Caco-2 (cell line): ENCODE results near the gene CST5. TPM values are rescaled to one million over a fixed set of nuclear protein-coding genes. Genes with fewer than 3 reads are reported as not detected.
A peak's percentile ranks its signal among the peaks of the same experiment; 100 is the strongest.

Experiments used
- BruUV-seq: library from RNA; stranded (reverse); fragments of 400-500 nt; replicated peaks from 2 replicates; lab custom pipeline; 2021; lab: Mats Ljungman, UMichigan
- CTCF ChIA-PET: fragments of 300-600 bp; sonication (Branson Sonifier 250); formaldehyde crosslinking; loops from one replicate; lab custom pipeline; 2022; ENCODE audit warnings: antibody characterized with exemption; lab: Charles Lee
- POLR2A ChIA-PET: fragments of 300-600 bp; sonication (Branson Sonifier 250); formaldehyde crosslinking; loops from one replicate; lab custom pipeline; 2022; ENCODE audit warnings: antibody characterized with exemption; lab: Charles Lee
- DNase-seq, 2 experiments: peaks; one replicate each; pipeline versions ENCODE4 v3.0.0 to v3.0.0-alpha.2; 2020 to 2022
- H3K27me3 ChIP-seq: replicated peaks from 2 replicates; pipeline ENCODE4 v1.6.0; 2011; ENCODE audit warnings: low read length; ENCODE audit not compliant: control insufficient read depth, insufficient read depth
- H3K36me3 ChIP-seq: 2 replicates; pipeline ENCODE4 v1.5.1; 2011; ENCODE audit warnings: low read length; ENCODE audit not compliant: control insufficient read depth, insufficient read depth
- H3K4me1 ChIP-seq: fragments of 250-450 bp; sonication (Bioruptor Pico); 2 replicates; pipeline ENCODE4 v1.5.1; 2020; ENCODE audit warnings: mild to moderate bottlenecking
- H3K4me3 ChIP-seq: 2 replicates; pipeline ENCODE4 v1.5.1; 2011; ENCODE audit warnings: low read depth, mild to moderate bottlenecking, control low read depth, low read length
- H3K9me3 ChIP-seq: fragments of 250-450 bp; sonication (Bioruptor Pico); 2 replicates; pipeline ENCODE4 v1.5.1; 2020; ENCODE audit warnings: mild to moderate bottlenecking, moderate library complexity
- H3K27ac Mint-ChIP-seq: one replicate; pipeline ENCODE4 v1.8.0; 2022; ENCODE audit warnings: mixed read lengths; ENCODE audit not compliant: unreplicated experiment
- H3K27me3 Mint-ChIP-seq: one replicate; pipeline ENCODE4 v1.8.0; 2022; ENCODE audit warnings: mixed read lengths; ENCODE audit not compliant: insufficient read depth, unreplicated experiment
- H3K36me3 Mint-ChIP-seq: one replicate; pipeline ENCODE4 v1.8.0; 2022; ENCODE audit warnings: mild to moderate bottlenecking, mixed read lengths; ENCODE audit not compliant: insufficient read depth, unreplicated experiment
- H3K4me1 Mint-ChIP-seq: one replicate; pipeline ENCODE4 v1.8.0; 2022; ENCODE audit warnings: low read depth, mixed read lengths; ENCODE audit not compliant: unreplicated experiment
- H3K4me3 Mint-ChIP-seq: one replicate; pipeline ENCODE4 v1.8.0; 2022; ENCODE audit warnings: mild to moderate bottlenecking, moderate library complexity, mixed read lengths; ENCODE audit not compliant: unreplicated experiment
- H3K9me3 Mint-ChIP-seq: one replicate; pipeline ENCODE4 v1.8.0; 2022; ENCODE audit warnings: mixed read lengths; ENCODE audit not compliant: unreplicated experiment
- CTCF ChIP-seq, 2 experiments: fragments of 200-600 bp in 1 of 2; IDR thresholded peaks; 1 replicate in 1 of 2; 2 replicates in 1 of 2; pipeline versions ENCODE4 v1.5.1 to v1.8.0; 2011 to 2022; ENCODE audit warnings: antibody characterized with exemption in 1 of 2, control low read depth in 1 of 2, inconsistent platforms in 1 of 2, low read depth in 1 of 2, low read length in 1 of 2, mild to moderate bottlenecking in 1 of 2, moderate library complexity in 1 of 2; ENCODE audit not compliant: insufficient read depth in 1 of 2, severe bottlenecking in 1 of 2, unreplicated experiment in 1 of 2
- intact Hi-C: fragments of 100-400 bp; cut with micrococcal nuclease; formaldehyde crosslinking; loops from one replicate; pipeline ENCODE4 v1.10.0; 2022; ENCODE audit not compliant: unreplicated experiment
- total RNA-seq: library from RNA; stranded (reverse); gene quantifications from 2 replicates; pipeline ENCODE4 v1.2.3, GENCODE V29; 2022

CST5 gene
- total RNA-seq, 1 experiment from 2014 or later = not detected

GRCh38 chr20:23884136-23884770 is 4.7 kb upstream of the CST5 start:
- intact Hi-C loops = loop anchor here (10.0 kb wide), 1 partner anchor 219 kb away; no protein-coding TSS in a partner anchor

GRCh38 chr20:23881371-23881770 is 1.8 kb upstream of the CST5 start:
- no peaks in the 10 kb centered on the region for H3K36me3 Mint-ChIP-seq

More at GRCh38 chr20:23884136-23884770, 4.7 kb upstream of the CST5 start:
- no peaks in the 10 kb centered on the region for H3K36me3 ChIP-seq
- TF ChIP-seq CTCF (IDR thresholded peaks at IDR 0.05; ENCODE audit: insufficient read depth in 1 of 2, low read depth in 1 of 2, low read length in 1 of 2, severe bottlenecking in 1 of 2, unreplicated experiment in 1 of 2) = no peak
- CTCF ChIA-PET = no interaction called here
- H3K36me3 Mint-ChIP-seq = no peaks in the 10 kb centered on the region
- H3K27me3 Mint-ChIP-seq = no peaks in the 10 kb centered on the region
- no peak overlapping the region for H3K4me3 ChIP-seq
- H3K9me3 ChIP-seq = no peaks in the 10 kb centered on the region
- peaks cover 35% of the 10 kb centered on the region for H3K4me1 ChIP-seq
- DNase-seq = peak; percentile 50 to 55
- no peaks in the 10 kb centered on the region for H3K9me3 Mint-ChIP-seq
- H3K27ac Mint-ChIP-seq = peak overlapping the region; percentile 29
- no TSS peak for BruUV-seq
- no peaks in the 10 kb centered on the region for H3K27me3 ChIP-seq
- H3K4me3 Mint-ChIP-seq = peak overlapping the region; percentile 20
- POLR2A ChIA-PET = interaction anchor here (0.6 kb wide), 1 partner anchor 1494 kb away, joined by 6 read pairs; no protein-coding TSS in a partner anchor
- peaks cover 15% of the 10 kb centered on the region for H3K4me1 Mint-ChIP-seq

GRCh38 chr20:23880417-23880816 is 869 bp upstream of the CST5 start:
- intact Hi-C loops = loop anchor here (10.0 kb wide), 1 partner anchor 216 kb away; no protein-coding TSS in a partner anchor
- Histone ChIP-seq H3K9me3 (no peaks in the 10 kb centered on the region), H3K4me3 (no peak overlapping the region), H3K27me3 (no peaks in the 10 kb centered on the region), H3K36me3 (no peaks in the 10 kb centered on the region), H3K4me1 (peaks cover 38% of the 10 kb centered on the region)
- Mint-ChIP-seq H3K36me3 (no peaks in the 10 kb centered on the region), H3K27me3 (no peaks in the 10 kb centered on the region), H3K4me1 (peaks cover 15% of the 10 kb centered on the region), H3K27ac (no peak overlapping the region), H3K9me3 (no peaks in the 10 kb centered on the region), H3K4me3 (no peak overlapping the region)
- POLR2A ChIA-PET = no interaction called here
- DNase-seq = no peak
- no peak for TF ChIP-seq CTCF (IDR thresholded peaks at IDR 0.05; ENCODE audit: insufficient read depth in 1 of 2, low read depth in 1 of 2, low read length in 1 of 2, severe bottlenecking in 1 of 2, unreplicated experiment in 1 of 2)
- CTCF ChIA-PET = interaction anchor here (1.2 kb wide), 1 partner anchor 212 kb away, joined by 3 read pairs; no protein-coding TSS in a partner anchor
- BruUV-seq = no TSS peak

More at GRCh38 chr20:23881371-23881770, 1.8 kb upstream of the CST5 start:
- no TSS peak for BruUV-seq
- Histone ChIP-seq H3K4me3 (no peak overlapping the region), H3K4me1 (peaks cover 38% of the 10 kb centered on the region), H3K36me3 (no peaks in the 10 kb centered on the region), H3K9me3 (no peaks in the 10 kb centered on the region), H3K27me3 (no peaks in the 10 kb centered on the region)
- Mint-ChIP-seq H3K4me1 (peaks cover 15% of the 10 kb centered on the region), H3K4me3 (no peak overlapping the region), H3K27ac (no peak overlapping the region), H3K27me3 (no peaks in the 10 kb centered on the region), H3K9me3 (no peaks in the 10 kb centered on the region)
- CTCF ChIA-PET = no interaction called here
- POLR2A ChIA-PET = no interaction called here
- intact Hi-C loops = loop anchor here (10.0 kb wide), 1 partner anchor 217 kb away; no protein-coding TSS in a partner anchor
- no peak for DNase-seq
- no peak for TF ChIP-seq CTCF (IDR thresholded peaks at IDR 0.05; ENCODE audit: insufficient read depth in 1 of 2, low read depth in 1 of 2, low read length in 1 of 2, severe bottlenecking in 1 of 2, unreplicated experiment in 1 of 2)
